Measurements from ENCODE around the gene DYNC1H1. TPM values are rescaled to one million over a fixed set of nuclear protein-coding genes. Genes with fewer than 3 reads are reported as not detected.

The DYNC1H1 gene
- total RNA-seq, 1 donor from 2014 or later: 735 TPM

GRCh38 chr14:101944451-101944850, 19.9 kb upstream of the DYNC1H1 start:
- no peak overlapping the region for H3K27ac Mint-ChIP-seq (ENCODE audit: unreplicated experiment)
- no peak overlapping the region for H3K4me3 Mint-ChIP-seq (ENCODE audit: unreplicated experiment)
- H3K36me3 Mint-ChIP-seq (ENCODE audit: low read depth): no peaks in the 10 kb centered on the region
- H3K4me1 Mint-ChIP-seq (ENCODE audit: low read depth): peaks cover 13% of the 10 kb centered on the region
- H3K27me3 Mint-ChIP-seq (ENCODE audit: low read depth): peaks cover 11% of the 10 kb centered on the region
- DNase-seq (ENCODE audit: low spot score): no peak
- no peak for TF ChIP-seq CTCF (IDR thresholded peaks at IDR 0.05)
- no peaks in the 10 kb centered on the region for H3K9me3 Mint-ChIP-seq (ENCODE audit: low read depth)

- peaks cover 14% of the 10 kb centered on the region for H3K4me1 Mint-ChIP-seq (ENCODE audit: low read depth)
- TF ChIP-seq CTCF (IDR thresholded peaks at IDR 0.05): no peak
- no peak for DNase-seq (ENCODE audit: low spot score)
- H3K27ac Mint-ChIP-seq (ENCODE audit: unreplicated experiment): no peak overlapping the region
- peaks cover 11% of the 10 kb centered on the region for H3K27me3 Mint-ChIP-seq (ENCODE audit: low read depth)
- H3K36me3 Mint-ChIP-seq (ENCODE audit: low read depth): no peaks in the 10 kb centered on the region
- H3K9me3 Mint-ChIP-seq (ENCODE audit: low read depth): no peaks in the 10 kb centered on the region
- no peak overlapping the region for H3K4me3 Mint-ChIP-seq (ENCODE audit: unreplicated experiment)
Measured at GRCh38 chr14:101945171-101945570, 19.2 kb upstream of the DYNC1H1 start.

GRCh38 chr14:101947577-101947903, 16.8 kb upstream of the DYNC1H1 start:
- Mint-ChIP-seq H3K9me3 (ENCODE audit: low read depth) (no peaks in the 10 kb centered on the region), H3K4me1 (ENCODE audit: low read depth) (peaks cover 14% of the 10 kb centered on the region), H3K27me3 (ENCODE audit: low read depth) (peaks cover 3% of the 10 kb centered on the region), H3K4me3 (ENCODE audit: unreplicated experiment) (peak overlapping the region; percentile 91), H3K27ac (ENCODE audit: unreplicated experiment) (peak overlapping the region; percentile 100), H3K36me3 (ENCODE audit: low read depth) (no peaks in the 10 kb centered on the region)
- TF ChIP-seq CTCF (IDR thresholded peaks at IDR 0.05): no peak
- DNase-seq (ENCODE audit: low spot score): no peak

GRCh38 chr14:101947904-101948665, 16.3 kb upstream of the DYNC1H1 start:
- H3K36me3 Mint-ChIP-seq (ENCODE audit: low read depth): no peaks in the 10 kb centered on the region
- H3K4me1 Mint-ChIP-seq (ENCODE audit: low read depth): peaks cover 14% of the 10 kb centered on the region
- no peak for TF ChIP-seq CTCF (IDR thresholded peaks at IDR 0.05)
- peak; percentile 100 for DNase-seq (ENCODE audit: low spot score)
- no peaks in the 10 kb centered on the region for H3K27me3 Mint-ChIP-seq (ENCODE audit: low read depth)
- H3K4me3 Mint-ChIP-seq (ENCODE audit: unreplicated experiment): peak overlapping the region; percentile 92
- no peaks in the 10 kb centered on the region for H3K9me3 Mint-ChIP-seq (ENCODE audit: low read depth)
- H3K27ac Mint-ChIP-seq (ENCODE audit: unreplicated experiment): peak overlapping the region; percentile 100

- H3K27me3 Mint-ChIP-seq (ENCODE audit: low read depth): no peaks in the 10 kb centered on the region
- H3K4me1 Mint-ChIP-seq (ENCODE audit: low read depth): peaks cover 14% of the 10 kb centered on the region
- no peak for TF ChIP-seq CTCF (IDR thresholded peaks at IDR 0.05)
- peak overlapping the region; percentile 92 for H3K4me3 Mint-ChIP-seq (ENCODE audit: unreplicated experiment)
- no peaks in the 10 kb centered on the region for H3K36me3 Mint-ChIP-seq (ENCODE audit: low read depth)
- peak; percentile 85 for DNase-seq (ENCODE audit: low spot score)
- peak overlapping the region; percentile 100 for H3K27ac Mint-ChIP-seq (ENCODE audit: unreplicated experiment)
- H3K9me3 Mint-ChIP-seq (ENCODE audit: low read depth): no peaks in the 10 kb centered on the region
Measured at GRCh38 chr14:101948666-101949216, 15.6 kb upstream of the DYNC1H1 start.
